ENCODE data around the gene POTEF. TPM values are rescaled to one million over a fixed set of nuclear protein-coding genes. Genes with fewer than 3 reads are reported as not detected.
A peak's percentile ranks its signal among the peaks of the same experiment; 100 is the strongest.
"Not testable (repeated sequence)": the region's sequence is repeated elsewhere in the genome, so short reads cannot be mapped to it uniquely, and the experiment has no call there.

POTEF gene
- total RNA-seq (2014; rRNA removed; shearing (Covaris generic)): not detected in 2 replicates

GRCh38 chr2:130129120-130129829 is at the start of gene POTEF:
TSS of gene POTEF (minus strand) at chr2:130129222. CDS start at chr2:130120515, 8,707 bp downstream.
- not testable (repeated sequence) for DNase-seq (ENCODE audit: low read depth)

GRCh38 chr2:130174866-130175265 is 45.8 kb upstream of the POTEF start:
- DNase-seq (ENCODE audit: low read depth): not testable (repeated sequence)

- no peak for DNase-seq (ENCODE audit: low read depth)
These were observed 40.9 kb upstream of the POTEF start for GRCh38 chr2:130169896-130170295.

- DNase-seq (ENCODE audit: low read depth): not testable (repeated sequence)
These were observed 40.1 kb upstream of the POTEF start for GRCh38 chr2:130169163-130169562.

- DNase-seq (ENCODE audit: low read depth): not testable (repeated sequence)
These were observed 37.6 kb upstream of the POTEF start for GRCh38 chr2:130166611-130167010.

- DNase-seq (ENCODE audit: low read depth): no peak
These were observed 36.4 kb upstream of the POTEF start for GRCh38 chr2:130165293-130166016.

GRCh38 chr2:130162968-130163367 is 33.9 kb upstream of the POTEF start:
- no peak for DNase-seq (ENCODE audit: low read depth)

GRCh38 chr2:130162486-130162885 is 33.5 kb upstream of the POTEF start:
- not testable (repeated sequence) for DNase-seq (ENCODE audit: low read depth)

GRCh38 chr2:130160838-130161705 is 32.0 kb upstream of the POTEF start:
- not testable (repeated sequence) for DNase-seq (ENCODE audit: low read depth)

GRCh38 chr2:130160131-130160530 is 31.1 kb upstream of the POTEF start:
- DNase-seq (ENCODE audit: low read depth): no peak

GRCh38 chr2:130159376-130159775 is 30.4 kb upstream of the POTEF start:
- not testable (repeated sequence) for DNase-seq (ENCODE audit: low read depth)

- DNase-seq (ENCODE audit: low read depth): no peak
These were observed 29.6 kb upstream of the POTEF start for GRCh38 chr2:130158631-130159030.

- peak; percentile 31 for DNase-seq (ENCODE audit: low read depth)
These were observed 28.9 kb upstream of the POTEF start for GRCh38 chr2:130157825-130158514.

- peak; percentile 35 for DNase-seq (ENCODE audit: low read depth)
These were observed 28.3 kb upstream of the POTEF start for GRCh38 chr2:130157354-130157753.

- DNase-seq (ENCODE audit: low read depth): no peak
These were observed 27.6 kb upstream of the POTEF start for GRCh38 chr2:130156624-130157004.

- DNase-seq (ENCODE audit: low read depth): peak; percentile 33
These were observed 27.1 kb upstream of the POTEF start for GRCh38 chr2:130155956-130156623.

GRCh38 chr2:130154773-130155765 is 26.0 kb upstream of the POTEF start:
- DNase-seq (ENCODE audit: low read depth): no peak

- not testable (repeated sequence) for DNase-seq (ENCODE audit: low read depth)
These were observed 25.4 kb upstream of the POTEF start for GRCh38 chr2:130154423-130154770.

GRCh38 chr2:130153721-130154422 is 24.9 kb upstream of the POTEF start:
- not testable (repeated sequence) for DNase-seq (ENCODE audit: low read depth)

Measured in RPMI7951 (cell line).